HepG2 (cell line): ENCODE results near the gene RIMS3. TPM values are rescaled to one million over a fixed set of nuclear protein-coding genes. Genes with fewer than 3 reads are reported as not detected.

ENCODE experiments used
- DNMT1 ChIP-seq: sonication (generic); formaldehyde crosslinking; IDR thresholded peaks from 2 replicates; pipeline ENCODE4 v1.5.1; 2020; ENCODE audit warnings: mild to moderate bottlenecking, missing genetic modification reagents
- ETS1 ChIP-seq: sonication (generic); formaldehyde crosslinking; IDR thresholded peaks from 2 replicates; pipeline ENCODE4 v1.4.0; 2020; ENCODE audit warnings: missing genetic modification reagents
- LCORL ChIP-seq, 2 experiments: fragments of 450-650 bp in 1 of 2; sonication (generic) in 1 of 2; formaldehyde crosslinking in 1 of 2; IDR thresholded peaks; 2 replicates each; pipeline versions ENCODE4 v1.5.0 to v1.6.1; 2017 to 2020; ENCODE audit warnings: antibody characterized with exemption in 1 of 2, missing genetic modification reagents in 1 of 2
- NFAT5 ChIP-seq: sonication (generic); formaldehyde crosslinking; IDR thresholded peaks from 2 replicates; pipeline ENCODE4 v1.4.0; 2020; ENCODE audit warnings: missing genetic modification reagents
- RAD21 ChIP-seq: fragments of 450-650 bp; formaldehyde crosslinking; IDR thresholded peaks from 2 replicates; pipeline ENCODE4 v1.5.0; 2020; ENCODE audit warnings: mild to moderate bottlenecking
- REXO4 ChIP-seq: sonication (generic); formaldehyde crosslinking; IDR thresholded peaks from 2 replicates; pipeline ENCODE4 v1.8.0; 2022; ENCODE audit warnings: missing genetic modification reagents, mild to moderate bottlenecking, borderline replicate concordance
- SIN3A ChIP-seq: IDR thresholded peaks from 2 replicates; pipeline ENCODE4 v1.6.1; 2011; ENCODE audit warnings: low read depth, mild to moderate bottlenecking, control low read depth, low read length, borderline replicate concordance
- SOX13 ChIP-seq, 3 experiments: fragments of 450-650 bp in 1 of 3; sonication (generic) in 1 of 3; formaldehyde crosslinking in 1 of 3; IDR thresholded peaks in 2 of 3; conservative IDR thresholded peaks in 1 of 3; 2 replicates each; pipeline versions ENCODE4 v1.5.0 to v1.6.1; 2016 to 2020; ENCODE audit warnings: antibody characterized with exemption in 1 of 3, mild to moderate bottlenecking in 1 of 3, missing compliant biosample characterization in 1 of 3, missing genetic modification reagents in 1 of 3, moderate library complexity in 1 of 3
- SUZ12 ChIP-seq: fragments of 150-350 bp; IDR thresholded peaks from 2 replicates; pipeline ENCODE4 v1.6.1; 2014; ENCODE audit warnings: low read depth, low read length
- ZFP36L2 ChIP-seq: sonication (generic); formaldehyde crosslinking; IDR thresholded peaks from 2 replicates; pipeline ENCODE4 v1.4.0; 2020; ENCODE audit warnings: missing genetic modification reagents
- ZMYM4 ChIP-seq: sonication (generic); formaldehyde crosslinking; IDR thresholded peaks from 2 replicates; pipeline ENCODE4 v1.8.1; 2023; ENCODE audit warnings: mild to moderate bottlenecking, missing genetic modification reagents
- ZNF207 ChIP-seq: fragments of 450-650 bp; IDR thresholded peaks from 2 replicates; pipeline ENCODE4 v1.6.1; 2016; ENCODE audit warnings: antibody characterized with exemption, borderline replicate concordance
- ZNF546 ChIP-seq: sonication (generic); formaldehyde crosslinking; conservative IDR thresholded peaks from 2 replicates; pipeline ENCODE4 v1.8.1; 2023; ENCODE audit warnings: mild to moderate bottlenecking, missing genetic modification reagents
- ZNF550 ChIP-seq: sonication (generic); formaldehyde crosslinking; IDR thresholded peaks from 2 replicates; pipeline ENCODE4 v1.4.0; 2020; ENCODE audit warnings: mild to moderate bottlenecking, missing genetic modification reagents, borderline replicate concordance
- ZNF615 ChIP-seq: sonication (generic); formaldehyde crosslinking; IDR thresholded peaks from 2 replicates; pipeline ENCODE4 v1.5.0; 2020; ENCODE audit warnings: mild to moderate bottlenecking, missing genetic modification reagents, borderline replicate concordance
- ZNF879 ChIP-seq: sonication (generic); formaldehyde crosslinking; IDR thresholded peaks from 2 replicates; pipeline ENCODE4 v1.8.1; 2023; ENCODE audit warnings: missing genetic modification reagents
- ZSCAN20 ChIP-seq: sonication (generic); formaldehyde crosslinking; IDR thresholded peaks from 2 replicates; pipeline ENCODE4 v1.4.0; 2020; ENCODE audit warnings: missing genetic modification reagents, mild to moderate bottlenecking, borderline replicate concordance
- polyA plus RNA-seq, 8 experiments: library from polyadenylated mRNA; depleted of rRNA in 3 of 8; stranded (reverse) in 7 of 8; unstranded in 1 of 8; fragments of >200 nt; fragmentation: Illumina TruSeq in 4 of 8; extraction: Trizol in 4 of 8; gene quantifications; 2 replicates each; pipeline versions ENCODE4 v1.2.1 to v1.2.3, GENCODE V29; 2011 to 2016; ENCODE audit warnings: low read depth in 4 of 8, missing spikeins in 1 of 8, mixed read lengths in 1 of 8; ENCODE audit not compliant: insufficient read depth in 1 of 8
- total RNA-seq, 5 experiments: library from RNA; depleted of rRNA; stranded (reverse); fragments of >200 nt; fragmentation: Illumina TruSeq; extraction: Trizol; gene quantifications; 2 replicates each; pipeline ENCODE4 v1.2.3, GENCODE V29; 2016; ENCODE audit warnings: low read depth in 1 of 5

Gene RIMS3
- total and polyA plus RNA-seq, 2 of the 13 experiments (the other 11 are each of a cell fraction or from before 2014, with no cell fraction given), result 2.1 to 5.4 TPM

GRCh38 chr1:40630488-40631223 lies 34.8 kb downstream of the RIMS3 start (continued):
- TF ChIP-seq ZSCAN20 (CRISPR knock-in tag) (no peak), SOX13 (IDR thresholded peaks at IDR 0.05) (no peak), SOX13 (CRISPR knock-in tag; conservative IDR thresholded peaks at IDR 0.05 in 1 of 2, IDR thresholded peaks at IDR 0.05 in 1 of 2) (no peak), LCORL (IDR thresholded peaks at IDR 0.05) (no peak), LCORL (CRISPR knock-in tag; IDR thresholded peaks at IDR 0.05) (no peak), NFAT5 (CRISPR knock-in tag) (no peak), ETS1 (CRISPR knock-in tag) (no peak), REXO4 (CRISPR knock-in tag) (no peak), ZNF207 (no peak), RAD21 (CRISPR knock-in tag) (peak; percentile 74), ZNF615 (CRISPR knock-in tag) (no peak), SUZ12 (no peak), ZNF550 (CRISPR knock-in tag) (no peak), ZNF879 (no peak), DNMT1 (CRISPR knock-in tag) (no peak), ZNF546 (CRISPR knock-in tag) (no peak), SIN3A (no peak), ZFP36L2 (CRISPR knock-in tag) (no peak), ZMYM4 (CRISPR knock-in tag) (0 out of 2 replicates have a peak, but pooled peaks have one; percentile 20)
